PC-9 (cell line): Measurements from ENCODE around the gene TBC1D2B.

Experiments used
- CTCF ChIP-seq: fragments of 200-600 bp; sonication (generic); conservative IDR thresholded peaks from 2 replicates; pipeline ENCODE4 v1.6.1; 2017; ENCODE audit warnings: mixed run types, antibody characterized with exemption, mild to moderate bottlenecking, moderate library complexity
- EZH2 ChIP-seq: fragments of 200-600 bp; sonication (generic); IDR thresholded peaks from 2 replicates; pipeline ENCODE4 v1.8.0; 2017; ENCODE audit warnings: antibody characterized with exemption, low read depth

GRCh38 chr15:77969055-77969454 lies 108.5 kb downstream of the TBC1D2B start:
- TF ChIP-seq CTCF (no peak), EZH2 (no peak)
